Activated CD4-positive, CD25-positive, alpha-beta regulatory T cell (primary cell): ENCODE data around the gene LRRC23.
"Not testable (repeated sequence)": the region's sequence is repeated elsewhere in the genome, so short reads cannot be mapped to it uniquely, and the experiment has no call there.

Source experiments
- DNase-seq, 4 experiments: peaks; one replicate each; lab custom pipeline; 2025; lab: John Stamatoyannopoulos, UW

The LRRC23 gene

DNA sequence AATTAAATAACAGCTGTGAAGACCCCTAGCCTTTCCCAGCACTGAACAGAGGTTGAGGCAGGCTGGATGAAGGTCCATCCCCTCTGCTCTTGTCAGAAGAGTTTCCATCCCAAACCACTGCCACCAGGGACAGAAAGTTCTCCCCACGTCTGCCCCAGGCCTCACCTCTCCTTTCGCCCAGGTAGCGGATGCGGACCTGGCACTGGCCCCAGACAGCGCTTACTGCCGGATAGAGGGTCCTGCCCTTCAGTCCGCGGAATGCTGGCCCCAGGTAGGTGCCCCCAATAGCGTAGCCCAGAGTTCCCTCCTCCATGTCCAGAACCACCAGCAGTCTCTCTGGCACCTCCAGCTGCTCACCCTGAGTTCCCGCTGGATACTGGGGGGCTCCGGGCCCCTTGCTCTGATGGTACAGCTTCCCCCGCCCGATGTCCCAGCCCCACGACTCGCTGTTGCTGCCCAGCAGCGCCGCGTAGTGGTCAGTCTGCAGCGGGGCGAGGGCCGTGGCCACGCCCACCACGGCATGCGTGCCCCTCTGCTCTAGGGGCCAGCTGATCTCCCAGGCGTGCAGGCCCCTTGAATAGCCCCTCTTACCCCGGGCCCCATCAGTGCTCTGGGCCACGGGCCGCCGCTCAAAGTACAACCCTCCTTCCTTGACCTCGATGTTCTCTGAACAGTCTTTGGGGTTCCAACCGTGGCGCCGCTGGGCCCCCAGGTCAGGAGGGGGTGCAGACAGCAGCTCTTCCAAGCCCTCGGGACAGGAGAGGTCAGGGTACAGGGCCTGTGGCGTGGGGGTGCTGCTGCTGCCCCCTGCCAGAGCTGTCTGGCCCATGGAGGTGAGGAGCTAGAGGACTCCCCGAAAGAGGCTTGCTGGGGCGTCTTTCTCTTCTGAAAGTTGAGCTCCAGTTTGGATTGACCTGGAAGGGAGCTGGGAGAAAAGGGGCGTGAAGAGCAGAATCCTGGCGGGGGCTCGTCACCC is 32.3 kb upstream of the LRRC23 start:
- DNase-seq = peak; percentile 66 to 72 (median 72)

DNA sequence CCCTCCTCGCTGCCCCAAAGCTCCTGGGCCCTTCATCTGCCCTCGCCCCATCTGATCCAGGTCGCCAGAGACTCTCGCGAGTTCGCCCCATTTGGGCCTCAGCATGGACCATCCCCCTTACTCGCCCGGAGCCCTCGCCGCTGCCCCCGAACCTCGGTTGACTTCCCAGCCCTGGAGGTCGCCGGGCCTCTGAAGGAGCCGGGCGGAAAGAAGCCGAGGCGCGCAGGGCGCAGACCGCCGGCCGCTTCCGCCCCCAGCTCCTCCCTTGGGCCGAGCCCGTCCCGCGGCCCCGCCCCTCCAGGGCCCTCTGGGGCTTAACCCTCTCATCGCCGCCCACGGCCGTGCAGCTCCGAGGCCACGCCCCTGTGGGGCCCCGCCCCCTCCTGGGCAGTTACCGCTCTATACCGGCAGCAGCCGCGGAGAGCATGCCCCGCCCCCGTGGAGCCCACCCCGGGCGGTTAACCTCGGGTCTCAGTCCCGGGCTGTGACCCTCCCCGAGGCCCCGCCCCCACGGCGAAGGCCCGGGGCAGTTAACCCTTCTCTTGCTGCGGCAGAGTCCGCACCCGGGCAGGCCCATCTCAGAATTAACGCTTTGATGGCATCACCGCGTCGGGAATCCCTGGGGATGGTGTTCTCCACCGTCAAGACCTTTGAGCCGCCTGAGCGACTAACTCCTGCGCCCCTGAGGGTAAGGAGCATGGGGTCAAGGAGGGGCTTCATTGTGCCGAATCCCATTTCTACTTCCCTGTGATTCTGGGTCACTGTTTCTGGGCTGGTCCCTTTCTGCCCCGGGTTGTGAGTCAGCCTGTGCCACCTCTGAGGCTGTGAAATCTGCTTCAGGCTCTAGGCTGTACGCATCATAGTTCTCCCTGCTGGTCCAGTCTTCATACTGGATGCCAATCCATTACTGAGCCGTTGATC is 31.3 kb upstream of the LRRC23 start, which contains the start of gene SPSB2:
Gene SPSB2, minus strand, starts transcription at position 210 of the 921 bp plus-strand sequence. CDS start 402 bp downstream, outside the sequence.
- peak; percentile 98 to 99 (median 98) for DNase-seq

DNA sequence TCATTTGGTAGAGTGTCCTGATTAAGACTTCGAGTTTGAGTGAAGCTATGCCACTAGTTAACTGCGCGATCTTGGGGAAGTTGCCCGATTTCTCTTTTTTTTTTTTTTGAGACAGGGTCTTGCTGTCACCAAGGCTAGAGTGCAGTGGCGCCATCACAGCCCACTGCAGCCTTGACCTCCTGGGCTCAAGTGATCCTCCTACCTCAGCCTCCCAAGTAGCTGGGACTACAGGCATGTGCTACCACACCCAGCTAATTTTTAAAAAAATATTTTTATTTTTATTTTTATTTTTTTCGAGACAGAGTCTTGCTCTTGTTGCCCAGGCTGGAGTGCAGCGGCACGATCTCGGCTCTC is 30.6 kb upstream of the LRRC23 start:
- not testable (repeated sequence) for DNase-seq

DNA sequence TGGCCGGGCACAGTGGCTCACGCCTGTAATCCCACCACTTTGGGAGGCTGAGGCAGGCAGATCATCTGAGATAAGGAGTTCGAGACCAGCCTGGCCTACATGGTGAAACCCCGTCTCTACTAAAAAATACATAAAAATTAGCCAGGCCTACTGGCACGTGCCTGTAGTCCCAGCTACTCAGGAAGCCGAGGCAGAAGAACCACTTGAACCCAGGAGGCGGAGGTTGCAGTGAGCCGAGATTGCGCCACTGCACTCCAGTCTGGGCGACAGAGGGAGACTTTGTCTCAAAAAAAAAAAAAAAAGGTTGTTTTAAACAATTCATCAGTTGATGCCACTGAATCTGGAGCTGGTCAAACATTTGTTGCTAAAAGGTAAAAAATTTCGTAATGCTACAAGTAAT is 24.8 kb upstream of the LRRC23 start:
- DNase-seq = not testable (repeated sequence)

DNA sequence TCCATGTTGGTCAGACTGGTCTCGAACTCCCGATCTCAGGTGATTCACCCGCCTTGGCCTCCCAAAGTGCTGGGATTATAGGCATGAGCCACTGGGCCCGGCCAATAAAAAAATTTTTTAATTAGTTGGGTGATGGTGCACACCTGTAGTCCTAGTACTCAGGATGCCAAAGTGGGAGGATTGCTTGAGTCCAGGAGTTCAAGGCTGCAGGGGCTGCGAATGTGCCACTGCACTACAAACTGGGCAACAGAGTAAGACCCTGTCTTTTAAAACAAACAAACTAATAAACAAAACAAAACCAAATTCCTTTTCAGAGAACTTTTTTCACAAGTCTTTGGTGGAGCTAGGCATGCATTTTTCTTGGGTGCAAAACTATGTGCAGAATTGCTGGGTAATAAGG is 21.4 kb upstream of the LRRC23 start:
- DNase-seq = no peak

DNA sequence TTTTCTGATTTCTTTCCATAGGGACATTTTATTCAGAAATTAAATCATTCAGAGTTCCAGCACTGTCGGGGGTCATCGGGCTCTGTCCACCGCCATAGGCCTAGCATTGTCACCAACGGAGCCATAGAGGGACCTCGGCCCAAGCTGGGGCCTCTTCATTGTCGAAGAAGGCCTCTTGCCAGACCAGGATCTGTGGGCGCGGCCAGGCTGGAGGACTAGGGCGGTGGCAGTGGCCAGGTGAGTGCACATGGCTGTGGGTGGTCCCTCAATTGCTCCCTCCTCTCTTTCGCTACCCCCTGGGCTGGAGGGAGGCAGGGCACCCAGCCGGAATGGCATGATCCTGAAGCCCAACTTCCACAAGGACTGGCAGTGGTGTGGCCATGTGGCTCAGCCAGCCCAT is 20.9 kb upstream of the LRRC23 start:
- DNase-seq = no peak

DNA sequence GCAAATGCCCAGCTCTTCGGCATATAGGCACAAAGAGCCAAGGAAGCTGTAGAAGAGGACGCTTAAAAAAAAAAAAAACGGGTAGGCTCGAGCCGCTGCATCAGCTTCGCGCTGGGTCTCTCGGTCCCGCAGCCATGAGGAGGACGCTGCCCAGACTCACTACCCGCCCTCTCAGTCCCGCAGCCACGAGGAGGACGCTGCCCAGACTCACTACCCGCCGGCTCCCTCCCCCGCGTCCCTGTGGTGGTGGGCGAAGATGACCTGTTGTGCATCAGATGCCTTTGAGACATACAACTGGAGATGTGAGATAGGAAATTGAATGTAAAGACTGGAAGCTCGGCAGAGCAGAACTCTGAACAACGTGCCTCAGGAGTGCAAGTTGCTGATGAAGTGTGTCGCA is 20.1 kb upstream of the LRRC23 start:
- DNase-seq = no peak

DNA sequence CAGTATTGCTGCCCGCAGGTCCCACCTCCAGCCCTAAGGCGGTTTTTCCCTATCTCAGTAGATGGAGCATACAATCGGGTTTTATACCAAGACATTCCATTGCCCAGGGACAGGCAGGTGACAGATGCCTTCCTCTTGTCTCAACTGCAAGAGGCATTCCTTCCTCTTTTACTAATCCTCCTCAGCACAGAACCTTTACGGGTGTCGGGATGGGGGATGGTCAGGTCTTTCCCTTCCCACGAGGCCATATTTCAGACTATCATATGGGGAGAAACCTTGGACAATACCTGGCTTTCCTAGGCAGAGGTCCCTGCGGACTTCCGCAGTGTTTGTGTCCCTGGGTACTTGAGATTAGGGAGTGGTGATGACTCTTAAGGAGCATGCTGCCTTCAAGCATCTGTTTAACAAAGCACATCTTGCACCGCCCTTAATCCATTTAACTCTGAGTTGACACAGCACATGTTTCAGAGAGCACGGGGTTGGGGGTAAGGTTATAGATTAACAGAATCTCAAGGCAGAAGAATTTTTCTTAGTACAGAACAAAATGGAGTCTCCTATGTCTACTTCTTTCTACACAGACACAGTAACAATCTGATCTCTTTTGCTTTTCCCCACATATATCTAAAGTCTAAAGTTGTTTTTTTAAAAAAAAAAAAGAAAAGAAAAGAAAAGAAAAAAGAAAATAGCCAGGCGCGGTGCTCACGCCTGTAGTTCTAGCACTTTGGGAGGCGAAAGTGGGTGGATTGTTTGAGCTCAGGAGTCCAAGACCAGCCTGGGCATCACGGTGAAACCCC is 18.2 kb upstream of the LRRC23 start:
- DNase-seq = not testable (repeated sequence)

DNA sequence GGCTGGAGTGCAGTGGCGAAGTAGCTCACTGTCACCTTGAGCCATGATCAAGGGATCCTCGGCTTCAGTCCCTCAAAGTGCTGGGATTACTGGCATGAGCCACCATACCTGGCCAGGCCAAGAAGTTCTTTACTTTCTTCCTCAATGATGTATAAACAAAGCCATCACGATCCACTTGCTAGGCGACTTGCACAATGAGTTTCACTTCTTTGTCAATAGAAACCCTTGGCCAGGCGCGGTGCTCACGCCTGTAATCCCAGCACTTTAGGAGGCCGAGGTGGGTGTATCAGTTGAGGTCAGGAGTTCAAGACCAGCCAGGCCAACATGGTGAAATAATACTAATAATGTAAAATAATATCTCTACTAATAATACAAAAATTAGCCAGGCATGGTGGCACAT is 17.2 kb upstream of the LRRC23 start:
- no peak for DNase-seq

DNA sequence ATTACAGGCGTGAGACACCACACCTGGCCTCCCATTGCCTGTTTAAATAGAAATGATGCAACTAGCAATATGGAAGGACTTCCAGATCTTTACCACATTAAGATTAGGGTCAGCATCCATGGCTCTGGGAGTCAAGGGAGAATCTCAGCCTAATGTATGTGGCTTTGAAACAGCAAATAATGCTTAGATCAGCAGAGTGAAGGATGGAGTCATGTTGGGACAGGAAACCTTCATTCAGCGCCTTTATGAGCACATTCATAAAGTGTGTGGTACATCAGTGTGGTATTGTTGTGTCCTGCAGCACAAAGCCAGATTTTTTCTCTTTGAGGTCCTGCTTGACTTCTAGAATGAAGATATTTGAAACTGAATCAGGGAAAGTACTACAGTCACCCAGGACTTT is 16.3 kb upstream of the LRRC23 start:
- DNase-seq = no peak

DNA sequence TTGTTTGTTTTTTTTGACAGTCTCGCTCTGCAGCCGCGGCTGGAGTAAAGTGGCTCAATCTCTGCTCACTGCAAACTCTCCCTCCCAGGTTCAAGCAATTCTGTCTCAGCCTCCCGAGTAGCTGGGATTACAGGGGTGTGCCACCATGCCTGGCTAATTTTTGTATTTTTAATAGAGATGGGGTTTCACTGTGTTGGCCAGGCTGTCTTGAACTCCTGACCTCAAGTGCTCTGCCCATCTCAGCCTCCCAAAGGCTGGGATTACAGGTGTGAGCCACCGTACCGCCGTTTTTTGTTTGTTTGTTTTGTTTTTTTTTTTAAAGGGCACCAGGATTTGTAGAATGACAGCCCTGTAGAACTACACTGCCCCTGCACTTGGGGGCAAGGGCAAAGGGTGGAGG is 15.8 kb upstream of the LRRC23 start:
- not testable (repeated sequence) for DNase-seq

DNA sequence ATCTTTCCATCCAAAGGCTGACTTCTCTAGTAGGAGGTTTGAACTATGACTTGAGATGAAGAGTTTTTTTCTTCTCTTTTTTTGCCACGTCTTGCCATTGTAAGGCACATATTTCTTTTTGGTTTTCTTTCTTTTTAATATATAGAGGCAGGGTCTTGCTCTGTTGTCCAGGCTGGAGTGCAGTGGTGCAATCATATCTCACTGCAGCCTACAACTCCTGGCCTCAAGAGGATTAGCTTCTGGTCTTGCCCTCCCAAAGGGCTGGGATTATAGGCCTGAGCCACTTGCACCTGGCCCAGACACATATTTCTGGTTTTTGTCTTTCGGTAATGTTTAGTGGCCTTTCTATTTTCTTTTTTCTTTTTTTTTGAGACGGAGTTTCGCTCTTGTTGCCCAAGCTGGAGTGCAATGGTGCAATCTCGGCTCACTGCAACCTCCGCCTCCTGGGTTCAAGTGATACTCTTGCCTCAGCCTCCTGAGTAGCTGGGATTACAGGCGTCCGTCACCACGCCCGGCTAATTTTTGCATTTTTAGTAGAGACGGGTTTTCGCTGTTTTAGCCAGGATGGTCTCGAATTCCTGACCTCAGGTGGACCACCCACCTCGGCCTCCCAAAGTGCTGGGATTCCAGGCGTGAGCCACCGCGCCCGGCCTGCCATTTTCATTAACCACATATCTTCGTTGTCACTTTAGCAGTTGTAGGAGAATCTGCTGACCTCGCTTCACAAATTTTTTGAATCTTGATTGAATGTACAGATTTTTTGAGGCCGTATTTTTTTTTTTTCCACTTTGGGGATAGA is 14.6 kb upstream of the LRRC23 start:
- not testable (repeated sequence) for DNase-seq

DNA sequence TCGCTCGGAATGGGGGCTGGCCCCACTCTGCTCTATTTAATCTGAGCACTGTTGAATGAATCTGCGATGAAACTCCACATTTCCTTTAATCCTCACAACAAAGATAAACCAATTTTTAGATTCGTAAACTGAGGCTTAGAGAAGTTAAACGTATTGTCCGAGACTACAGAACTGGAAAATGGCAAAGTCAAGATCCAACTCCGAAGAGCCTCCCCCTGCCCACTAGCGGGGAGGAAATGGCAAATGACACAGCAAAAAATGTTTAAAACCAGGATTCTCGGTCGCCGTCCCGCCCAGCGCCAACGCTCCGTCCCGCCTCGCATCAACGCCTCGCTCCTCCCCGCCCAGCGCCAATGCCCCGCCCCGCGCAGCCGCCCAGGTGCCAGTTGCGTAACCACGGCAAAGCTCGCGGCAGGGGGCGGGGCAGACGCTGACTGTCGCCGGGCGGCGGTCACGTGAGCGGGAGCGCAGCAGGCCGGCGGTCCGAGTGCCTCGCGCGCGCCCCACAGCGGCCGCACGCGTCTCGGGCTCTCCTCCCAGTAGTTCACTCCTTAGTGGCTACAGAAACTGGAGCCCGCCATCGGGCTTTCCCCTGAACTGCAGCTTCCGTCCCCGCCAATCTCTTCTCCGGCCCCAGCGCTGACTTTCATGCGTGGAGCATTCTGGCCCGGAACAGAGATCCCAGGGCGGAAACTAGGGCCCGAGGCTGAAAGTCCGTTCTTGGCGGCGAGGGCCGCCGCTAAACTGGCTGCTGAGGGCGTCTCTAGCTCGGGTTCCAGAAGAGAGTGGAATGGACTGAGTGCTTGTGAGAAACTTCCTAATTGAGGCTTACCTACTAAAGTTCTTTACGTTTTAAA is 13.6 kb upstream of the LRRC23 start:
- DNase-seq = peak; percentile 97 to 99 (median 98)

DNA sequence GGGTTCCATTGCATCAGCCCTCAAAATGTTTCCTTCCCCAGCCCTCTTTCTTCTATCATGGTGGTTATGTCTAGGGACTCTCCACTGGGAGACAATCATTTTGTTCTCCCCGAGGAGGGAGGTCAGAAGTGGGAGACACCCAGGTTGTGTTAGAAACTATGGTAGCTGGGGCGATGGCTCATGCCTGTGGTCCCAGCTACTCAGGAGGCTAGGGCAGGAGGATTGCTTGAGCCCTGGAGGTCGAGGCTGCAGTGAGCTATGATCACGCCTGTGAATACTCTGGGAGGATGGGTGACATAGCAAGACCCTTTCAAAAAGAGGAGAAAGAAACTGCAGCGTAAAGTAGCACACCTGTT is 13.0 kb upstream of the LRRC23 start:
- DNase-seq = no peak

DNA sequence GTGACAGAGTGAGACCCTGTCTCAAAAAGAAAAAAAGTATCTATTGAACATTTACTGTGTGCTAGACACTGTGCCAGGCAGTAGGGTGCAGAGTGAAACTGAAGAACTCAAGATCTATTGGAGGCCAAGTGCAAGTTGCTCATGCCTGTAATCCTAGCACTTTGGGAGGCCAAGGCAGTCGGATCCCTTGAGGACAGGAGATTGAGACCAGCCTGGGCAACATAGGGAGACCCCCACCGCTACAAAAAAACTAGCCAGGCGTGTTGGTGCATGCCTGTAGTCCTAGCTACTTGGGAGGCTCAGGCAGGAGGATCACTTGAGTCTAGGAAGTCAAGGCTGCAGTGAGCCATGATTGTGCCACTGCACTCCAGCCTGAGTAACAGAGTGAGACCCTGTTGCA is 11.9 kb upstream of the LRRC23 start:
- not testable (repeated sequence) for DNase-seq

DNA sequence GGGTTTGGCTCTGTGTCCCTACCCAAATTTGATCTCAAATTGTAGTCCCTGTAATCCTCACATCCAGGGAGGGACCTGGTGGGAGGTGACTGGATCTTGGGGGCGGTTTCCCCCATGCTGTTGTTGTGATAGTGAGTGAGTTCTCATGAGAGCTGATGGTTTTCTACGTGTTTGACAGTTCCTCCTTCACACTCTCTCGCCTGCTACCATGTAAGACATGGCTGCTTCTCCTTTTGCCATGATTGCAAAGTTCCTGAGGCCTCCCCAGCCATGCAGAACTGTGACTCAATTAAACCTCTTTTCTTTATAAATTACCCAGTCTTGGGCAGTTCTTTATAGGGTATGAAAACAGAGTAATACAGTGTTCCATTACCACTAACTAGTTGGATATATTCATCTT is 10.3 kb upstream of the LRRC23 start:
- DNase-seq = no peak

DNA sequence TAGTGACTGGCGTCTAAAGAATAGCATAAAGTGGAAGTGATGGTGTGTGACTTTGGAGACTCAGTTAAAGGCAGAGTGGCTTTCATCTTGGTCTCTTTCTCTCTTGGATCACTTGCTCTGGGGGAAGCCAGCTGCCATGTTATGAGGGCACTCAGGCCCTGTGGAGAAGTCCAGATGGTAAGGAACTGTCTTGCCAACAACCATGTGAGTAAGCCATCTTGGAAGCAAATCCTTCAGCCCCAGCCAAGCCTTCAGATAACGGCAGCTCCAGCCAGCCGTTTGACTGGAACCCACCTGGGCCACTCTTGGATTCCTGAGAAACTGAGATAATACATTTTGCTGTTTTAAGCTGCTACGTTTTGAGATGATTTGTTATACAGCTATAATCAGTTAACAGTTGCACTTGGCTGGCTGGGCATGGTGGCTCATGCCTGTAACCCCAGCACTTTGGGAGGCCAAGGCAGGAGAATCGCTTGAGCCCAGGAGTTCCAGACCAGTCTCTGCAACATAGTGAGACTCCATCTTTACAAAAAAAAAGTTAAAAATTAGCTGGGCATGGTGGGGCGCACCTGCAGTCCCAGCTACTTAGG is 7.7 kb upstream of the LRRC23 start:
- no peak for DNase-seq

DNA sequence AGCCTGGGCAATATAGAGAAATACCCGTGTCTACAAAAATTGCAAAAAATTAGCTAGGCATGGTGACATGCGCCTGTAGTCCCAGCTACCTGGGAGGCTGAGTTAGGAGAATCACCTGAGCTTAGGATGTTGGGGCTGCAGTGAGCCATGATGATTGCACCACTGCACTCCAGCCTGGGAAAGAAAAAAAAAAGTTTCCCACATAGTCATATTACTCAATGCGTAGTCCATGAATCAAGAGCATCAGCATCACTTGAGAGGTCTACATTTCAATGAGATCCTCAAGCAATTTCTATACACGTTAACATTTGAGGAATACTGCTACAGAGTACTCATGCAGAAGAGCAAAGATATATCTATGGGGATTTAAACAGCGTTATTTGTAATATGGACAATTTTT is 5.2 kb upstream of the LRRC23 start:
- no peak for DNase-seq

DNA sequence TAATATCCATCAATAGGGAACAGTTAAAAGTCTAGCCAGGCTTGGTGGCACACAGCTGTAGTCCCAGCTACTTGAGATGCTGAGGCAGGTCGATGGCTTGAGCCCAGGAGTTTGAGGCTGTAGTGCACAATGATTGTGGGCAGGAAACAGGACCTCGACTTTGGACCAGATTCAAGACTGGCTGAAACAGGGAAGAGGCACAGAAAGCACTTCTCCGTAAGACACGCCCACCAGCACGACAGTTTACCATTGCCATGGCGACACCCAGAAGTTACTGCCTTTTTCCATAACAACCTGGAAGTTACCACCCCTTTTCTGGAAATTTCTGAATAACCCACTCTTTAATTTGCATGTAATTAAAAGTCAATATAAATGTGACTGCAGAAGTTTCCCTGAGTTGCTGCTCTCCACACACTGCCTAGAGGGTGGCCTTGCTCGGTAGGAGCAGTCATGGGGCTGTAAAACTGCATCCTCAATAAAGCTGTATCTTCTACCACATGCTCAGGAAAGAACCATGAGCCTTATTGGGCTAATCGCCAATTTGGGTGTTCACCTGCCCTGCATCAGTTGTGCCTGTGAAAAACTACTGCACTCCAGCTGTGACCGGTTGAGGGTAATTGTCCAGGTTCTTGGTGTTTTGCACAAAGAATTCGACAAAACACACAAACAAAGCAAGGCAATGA is 4.6 kb upstream of the LRRC23 start:
- no peak for DNase-seq
